ENCODE measurements around the gene COL18A1. TPM values are rescaled to one million over a fixed set of nuclear protein-coding genes. Genes with fewer than 3 reads are reported as not detected.

COL18A1 gene
- total and polyA plus RNA-seq, 4 donors, result 44.9 to 308 (median 232) TPM

DNA sequence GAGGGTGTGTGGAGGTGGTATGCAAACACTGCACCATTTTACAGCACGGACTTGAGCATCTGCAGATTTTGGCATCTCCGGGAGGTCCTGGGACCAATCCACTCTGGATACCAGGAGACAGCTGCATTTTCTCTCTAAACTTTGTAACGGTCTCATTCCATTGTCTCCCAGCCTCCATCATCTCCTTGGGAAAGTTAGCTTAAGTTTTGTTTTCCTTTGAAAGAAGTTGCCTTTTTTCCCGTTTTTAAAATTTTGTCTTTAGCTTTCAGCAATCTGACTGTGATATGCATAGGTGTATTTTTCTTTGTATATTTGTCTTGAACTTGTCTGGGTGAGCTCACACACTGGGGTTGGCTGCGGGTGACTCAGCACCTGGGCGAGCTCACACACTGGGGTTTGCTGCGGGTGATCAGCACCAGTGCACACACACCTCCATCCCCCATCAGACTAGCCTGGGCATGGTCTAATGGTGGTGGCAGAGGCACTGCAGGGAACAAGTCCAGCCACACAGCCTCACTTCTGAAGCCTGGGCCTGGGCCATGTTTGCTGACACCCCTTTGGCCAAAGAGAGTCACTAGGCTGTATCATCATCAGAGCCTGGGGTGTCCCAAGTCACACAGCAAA is 32.1 kb upstream of the COL18A1 start:
- TF ChIP-seq RAD21 (IDR thresholded peaks at IDR 0.05) (no peak), HNF4A (conservative IDR thresholded peaks at IDR 0.05) (no peak), GABPA (IDR thresholded peaks at IDR 0.05 in 1 of 2, conservative IDR thresholded peaks at IDR 0.05 in 1 of 2) (no peak), TAF1 (conservative IDR thresholded peaks at IDR 0.05) (no peak), FOXA2 (IDR thresholded peaks at IDR 0.05) (no peak), HNF4G (IDR thresholded peaks at IDR 0.05) (no peak), YY1 (IDR thresholded peaks at IDR 0.05) (no peak), EGR1 (IDR thresholded peaks at IDR 0.05; ENCODE audit: low read depth in 2 of 2) (no peak), NR2F2 (IDR thresholded peaks at IDR 0.05) (no peak), RXRA (IDR thresholded peaks at IDR 0.05) (no peak)
- TF ChIP-seq, protein P1, sequence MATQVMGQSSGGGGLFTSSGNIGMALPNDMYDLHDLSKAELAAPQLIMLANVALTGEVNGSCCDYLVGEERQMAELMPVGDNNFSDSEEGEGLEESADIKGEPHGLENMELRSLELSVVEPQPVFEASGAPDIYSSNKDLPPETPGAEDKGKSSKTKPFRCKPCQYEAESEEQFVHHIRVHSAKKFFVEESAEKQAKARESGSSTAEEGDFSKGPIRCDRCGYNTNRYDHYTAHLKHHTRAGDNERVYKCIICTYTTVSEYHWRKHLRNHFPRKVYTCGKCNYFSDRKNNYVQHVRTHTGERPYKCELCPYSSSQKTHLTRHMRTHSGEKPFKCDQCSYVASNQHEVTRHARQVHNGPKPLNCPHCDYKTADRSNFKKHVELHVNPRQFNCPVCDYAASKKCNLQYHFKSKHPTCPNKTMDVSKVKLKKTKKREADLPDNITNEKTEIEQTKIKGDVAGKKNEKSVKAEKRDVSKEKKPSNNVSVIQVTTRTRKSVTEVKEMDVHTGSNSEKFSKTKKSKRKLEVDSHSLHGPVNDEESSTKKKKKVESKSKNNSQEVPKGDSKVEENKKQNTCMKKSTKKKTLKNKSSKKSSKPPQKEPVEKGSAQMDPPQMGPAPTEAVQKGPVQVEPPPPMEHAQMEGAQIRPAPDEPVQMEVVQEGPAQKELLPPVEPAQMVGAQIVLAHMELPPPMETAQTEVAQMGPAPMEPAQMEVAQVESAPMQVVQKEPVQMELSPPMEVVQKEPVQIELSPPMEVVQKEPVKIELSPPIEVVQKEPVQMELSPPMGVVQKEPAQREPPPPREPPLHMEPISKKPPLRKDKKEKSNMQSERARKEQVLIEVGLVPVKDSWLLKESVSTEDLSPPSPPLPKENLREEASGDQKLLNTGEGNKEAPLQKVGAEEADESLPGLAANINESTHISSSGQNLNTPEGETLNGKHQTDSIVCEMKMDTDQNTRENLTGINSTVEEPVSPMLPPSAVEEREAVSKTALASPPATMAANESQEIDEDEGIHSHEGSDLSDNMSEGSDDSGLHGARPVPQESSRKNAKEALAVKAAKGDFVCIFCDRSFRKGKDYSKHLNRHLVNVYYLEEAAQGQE (IDR thresholded peaks at IDR 0.05), result no peak
- TF ChIP-seq, protein P2, sequence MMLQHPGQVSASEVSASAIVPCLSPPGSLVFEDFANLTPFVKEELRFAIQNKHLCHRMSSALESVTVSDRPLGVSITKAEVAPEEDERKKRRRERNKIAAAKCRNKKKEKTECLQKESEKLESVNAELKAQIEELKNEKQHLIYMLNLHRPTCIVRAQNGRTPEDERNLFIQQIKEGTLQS (IDR thresholded peaks at IDR 0.05), result no peak
- TF ChIP-seq, protein P3, sequence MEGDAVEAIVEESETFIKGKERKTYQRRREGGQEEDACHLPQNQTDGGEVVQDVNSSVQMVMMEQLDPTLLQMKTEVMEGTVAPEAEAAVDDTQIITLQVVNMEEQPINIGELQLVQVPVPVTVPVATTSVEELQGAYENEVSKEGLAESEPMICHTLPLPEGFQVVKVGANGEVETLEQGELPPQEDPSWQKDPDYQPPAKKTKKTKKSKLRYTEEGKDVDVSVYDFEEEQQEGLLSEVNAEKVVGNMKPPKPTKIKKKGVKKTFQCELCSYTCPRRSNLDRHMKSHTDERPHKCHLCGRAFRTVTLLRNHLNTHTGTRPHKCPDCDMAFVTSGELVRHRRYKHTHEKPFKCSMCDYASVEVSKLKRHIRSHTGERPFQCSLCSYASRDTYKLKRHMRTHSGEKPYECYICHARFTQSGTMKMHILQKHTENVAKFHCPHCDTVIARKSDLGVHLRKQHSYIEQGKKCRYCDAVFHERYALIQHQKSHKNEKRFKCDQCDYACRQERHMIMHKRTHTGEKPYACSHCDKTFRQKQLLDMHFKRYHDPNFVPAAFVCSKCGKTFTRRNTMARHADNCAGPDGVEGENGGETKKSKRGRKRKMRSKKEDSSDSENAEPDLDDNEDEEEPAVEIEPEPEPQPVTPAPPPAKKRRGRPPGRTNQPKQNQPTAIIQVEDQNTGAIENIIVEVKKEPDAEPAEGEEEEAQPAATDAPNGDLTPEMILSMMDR (IDR thresholded peaks at IDR 0.05; ENCODE audit: low read depth, low read length, missing input control), result no peak
- TF ChIP-seq, protein P4, sequence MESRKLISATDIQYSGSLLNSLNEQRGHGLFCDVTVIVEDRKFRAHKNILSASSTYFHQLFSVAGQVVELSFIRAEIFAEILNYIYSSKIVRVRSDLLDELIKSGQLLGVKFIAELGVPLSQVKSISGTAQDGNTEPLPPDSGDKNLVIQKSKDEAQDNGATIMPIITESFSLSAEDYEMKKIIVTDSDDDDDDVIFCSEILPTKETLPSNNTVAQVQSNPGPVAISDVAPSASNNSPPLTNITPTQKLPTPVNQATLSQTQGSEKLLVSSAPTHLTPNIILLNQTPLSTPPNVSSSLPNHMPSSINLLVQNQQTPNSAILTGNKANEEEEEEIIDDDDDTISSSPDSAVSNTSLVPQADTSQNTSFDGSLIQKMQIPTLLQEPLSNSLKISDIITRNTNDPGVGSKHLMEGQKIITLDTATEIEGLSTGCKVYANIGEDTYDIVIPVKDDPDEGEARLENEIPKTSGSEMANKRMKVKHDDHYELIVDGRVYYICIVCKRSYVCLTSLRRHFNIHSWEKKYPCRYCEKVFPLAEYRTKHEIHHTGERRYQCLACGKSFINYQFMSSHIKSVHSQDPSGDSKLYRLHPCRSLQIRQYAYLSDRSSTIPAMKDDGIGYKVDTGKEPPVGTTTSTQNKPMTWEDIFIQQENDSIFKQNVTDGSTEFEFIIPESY (IDR thresholded peaks at IDR 0.05), result no peak
- TF ChIP-seq, protein P5, sequence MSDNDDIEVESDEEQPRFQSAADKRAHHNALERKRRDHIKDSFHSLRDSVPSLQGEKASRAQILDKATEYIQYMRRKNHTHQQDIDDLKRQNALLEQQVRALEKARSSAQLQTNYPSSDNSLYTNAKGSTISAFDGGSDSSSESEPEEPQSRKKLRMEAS (IDR thresholded peaks at IDR 0.05), result no peak

More for the DNA sequence above, 32.1 kb upstream of the COL18A1 start:
- Histone ChIP-seq H3K27ac (ENCODE audit: low read depth in 1 of 2, low read length in 2 of 2) (no peak overlapping the region), H3K27me3 (ENCODE audit: control insufficient read depth in 4 of 4, insufficient read depth in 4 of 4, low read length in 3 of 4) (no peaks in the 10 kb centered on the region), H3K4me3 (ENCODE audit: low read depth in 1 of 3, low read length in 3 of 3) (no peak overlapping the region), H3K36me3 (ENCODE audit: control insufficient read depth in 4 of 4, insufficient read depth in 3 of 4, low read depth in 1 of 4, low read length in 3 of 4) (no peaks in the 10 kb centered on the region), H3K9ac (ENCODE audit: low read depth in 1 of 2, low read length in 2 of 2) (no peak overlapping the region), H3K4me1 (ENCODE audit: control insufficient read depth in 4 of 4, insufficient read depth in 4 of 4, low read length in 3 of 4) (no peaks in the 10 kb centered on the region), H3K9me3 (ENCODE audit: control insufficient read depth in 4 of 4, low read length in 3 of 4) (no peaks in the 10 kb centered on the region)
- DNase-seq (ENCODE audit: low spot score), result no peak
- WGBS, result 91% methylated on average over 7 of the region's 7 CpGs

Data from liver (tissue), 9 donors.